ENCODE measurements around the gene GPATCH3.

- TF ChIP-seq CTCF (IDR thresholded peaks at IDR 0.05; ENCODE audit: poor library complexity): no peak
- no peak for TF ChIP-seq EZH2 (IDR thresholded peaks at IDR 0.05; ENCODE audit: borderline replicate concordance)
- no peak for TF ChIP-seq EZH2phosphoT487 (IDR thresholded peaks at IDR 0.05; ENCODE audit: low read depth, severe bottlenecking, unreplicated experiment)
These were observed 49.1 kb upstream of the GPATCH3 start for GRCh38 chr1:26949266-26949925.
